Loucy (cell line): ENCODE measurements around the gene RNF145.

Experiments used
- CTCF ChIP-seq: fragments of 200-600 bp; sonication (generic); conservative IDR thresholded peaks from 2 replicates; pipeline ENCODE4 v1.5.1; 2014; ENCODE audit warnings: mild to moderate bottlenecking, antibody characterized with exemption, low read length
- EZH2phosphoT487 ChIP-seq: fragments of 200-600 bp; IDR thresholded peaks from 2 replicates; pipeline ENCODE4 v1.6.1; 2018; ENCODE audit warnings: antibody characterized with exemption, mild to moderate bottlenecking, moderate library complexity, borderline replicate concordance

DNA sequence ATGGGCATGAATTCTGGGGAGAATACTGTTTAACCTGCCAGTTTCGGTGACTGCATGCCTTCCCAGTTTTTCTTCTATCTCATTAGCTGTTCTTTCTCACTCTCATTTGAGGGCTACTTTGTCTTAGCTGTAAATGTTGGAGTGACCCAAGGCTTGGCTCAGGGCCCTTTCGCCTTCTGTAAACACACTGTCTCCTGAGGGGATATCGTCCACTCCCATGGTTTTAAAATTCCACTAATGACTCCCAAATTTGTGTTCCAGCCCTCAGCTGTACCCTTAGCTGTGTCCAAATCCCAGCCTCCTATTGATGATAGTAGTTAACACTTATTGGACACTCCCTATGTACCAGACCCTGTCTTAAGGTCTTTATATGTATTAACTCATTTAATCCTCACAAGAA lies 14.1 kb upstream of the RNF145 start:
- TF ChIP-seq CTCF: no peak
- no peak for TF ChIP-seq EZH2phosphoT487
